ENCODE measurements around the gene ATP2B2.

- TF ChIP-seq, protein P1, sequence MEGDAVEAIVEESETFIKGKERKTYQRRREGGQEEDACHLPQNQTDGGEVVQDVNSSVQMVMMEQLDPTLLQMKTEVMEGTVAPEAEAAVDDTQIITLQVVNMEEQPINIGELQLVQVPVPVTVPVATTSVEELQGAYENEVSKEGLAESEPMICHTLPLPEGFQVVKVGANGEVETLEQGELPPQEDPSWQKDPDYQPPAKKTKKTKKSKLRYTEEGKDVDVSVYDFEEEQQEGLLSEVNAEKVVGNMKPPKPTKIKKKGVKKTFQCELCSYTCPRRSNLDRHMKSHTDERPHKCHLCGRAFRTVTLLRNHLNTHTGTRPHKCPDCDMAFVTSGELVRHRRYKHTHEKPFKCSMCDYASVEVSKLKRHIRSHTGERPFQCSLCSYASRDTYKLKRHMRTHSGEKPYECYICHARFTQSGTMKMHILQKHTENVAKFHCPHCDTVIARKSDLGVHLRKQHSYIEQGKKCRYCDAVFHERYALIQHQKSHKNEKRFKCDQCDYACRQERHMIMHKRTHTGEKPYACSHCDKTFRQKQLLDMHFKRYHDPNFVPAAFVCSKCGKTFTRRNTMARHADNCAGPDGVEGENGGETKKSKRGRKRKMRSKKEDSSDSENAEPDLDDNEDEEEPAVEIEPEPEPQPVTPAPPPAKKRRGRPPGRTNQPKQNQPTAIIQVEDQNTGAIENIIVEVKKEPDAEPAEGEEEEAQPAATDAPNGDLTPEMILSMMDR (IDR thresholded peaks at IDR 0.05) = no peak
- TF ChIP-seq POLR2A (IDR thresholded peaks at IDR 0.05) = no peak
Observed at GRCh38 chr3:10376353-10376752, 129.0 kb downstream of the ATP2B2 start.

All from right lobe of liver (tissue), 4 donors.